HG02678 (cell line): ENCODE measurements around the gene RTBDN.
A peak's percentile ranks its signal among the peaks of the same experiment; 100 is the strongest.
"Not testable (repeated sequence)": the region's sequence is repeated elsewhere in the genome, so short reads cannot be mapped to it uniquely, and the experiment has no call there.

ENCODE experiments used
- ATAC-seq: cut with Tn5 transposase; IDR thresholded peaks from one replicate; pipeline ENCODE4 v1.9.1; 2021; ENCODE audit warnings: mild to moderate bottlenecking, moderate library complexity; ENCODE audit not compliant: unreplicated experiment

Gene RTBDN

GRCh38 chr19:12825254-12826131, 8.9 kb downstream of the RTBDN start:
- ATAC-seq: no peak

GRCh38 chr19:12821761-12822160, 12.6 kb downstream of the RTBDN start:
- ATAC-seq: no peak

DNA sequence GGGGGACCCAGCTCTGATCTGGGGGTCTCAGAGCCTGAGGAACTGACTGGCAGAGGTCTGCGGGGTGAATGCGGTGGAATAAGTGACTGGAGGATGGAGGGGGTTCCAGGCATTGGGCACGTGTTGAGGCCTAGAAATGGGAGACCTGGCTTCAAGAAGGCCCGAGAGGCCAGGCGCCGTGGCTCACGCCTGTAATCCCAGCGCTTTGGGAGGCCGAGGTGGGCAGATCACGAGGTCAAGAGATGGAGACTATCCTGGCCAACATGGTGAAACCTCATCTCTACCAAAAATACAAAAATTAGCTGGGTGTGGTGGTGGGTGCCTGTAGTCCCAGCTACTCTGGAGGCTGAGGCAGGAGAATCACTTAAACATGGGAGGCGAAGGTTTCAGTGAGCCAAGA, 16.6 kb downstream of the RTBDN start:
- ATAC-seq: not testable (repeated sequence)

DNA sequence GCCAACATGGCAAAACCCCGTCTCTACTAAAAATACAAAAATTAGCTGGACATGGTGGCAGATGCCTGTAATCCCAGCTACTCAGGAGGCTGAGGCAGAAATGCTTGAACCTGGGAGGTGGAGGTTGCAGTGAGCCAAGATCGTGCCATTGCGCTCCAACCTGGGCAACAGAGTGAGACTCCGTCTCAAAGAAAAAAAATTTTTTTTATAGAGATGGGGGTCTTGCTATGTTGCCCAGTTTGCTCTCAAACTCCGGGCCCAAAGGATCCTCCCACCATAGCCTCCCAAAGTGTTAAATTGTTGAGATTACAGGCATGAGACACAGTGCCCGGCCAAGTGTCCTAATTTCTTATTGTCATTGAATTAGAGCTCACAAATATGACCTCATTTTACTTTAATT, 17.2 kb downstream of the RTBDN start:
- ATAC-seq: not testable (repeated sequence)

DNA sequence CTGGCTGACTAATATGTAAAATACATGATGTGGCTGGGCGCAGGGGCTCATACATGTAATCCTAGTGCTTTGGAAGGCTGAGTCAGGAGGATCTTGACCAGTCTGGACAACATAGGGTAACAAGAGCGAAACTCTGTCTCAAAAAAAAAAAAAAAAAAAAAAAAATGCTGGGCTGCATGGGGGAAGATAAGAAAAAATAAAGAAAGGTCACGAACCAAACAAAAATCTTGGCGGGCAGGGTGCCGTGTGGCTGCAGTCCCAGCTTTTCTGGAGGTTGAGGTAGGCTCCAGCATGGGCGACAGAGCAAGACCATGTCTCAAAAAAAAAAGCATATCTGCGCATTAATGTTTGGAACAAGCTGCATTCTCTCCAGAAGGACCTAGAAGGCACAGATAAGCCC, 19.3 kb downstream of the RTBDN start:
- no peak for ATAC-seq

DNA sequence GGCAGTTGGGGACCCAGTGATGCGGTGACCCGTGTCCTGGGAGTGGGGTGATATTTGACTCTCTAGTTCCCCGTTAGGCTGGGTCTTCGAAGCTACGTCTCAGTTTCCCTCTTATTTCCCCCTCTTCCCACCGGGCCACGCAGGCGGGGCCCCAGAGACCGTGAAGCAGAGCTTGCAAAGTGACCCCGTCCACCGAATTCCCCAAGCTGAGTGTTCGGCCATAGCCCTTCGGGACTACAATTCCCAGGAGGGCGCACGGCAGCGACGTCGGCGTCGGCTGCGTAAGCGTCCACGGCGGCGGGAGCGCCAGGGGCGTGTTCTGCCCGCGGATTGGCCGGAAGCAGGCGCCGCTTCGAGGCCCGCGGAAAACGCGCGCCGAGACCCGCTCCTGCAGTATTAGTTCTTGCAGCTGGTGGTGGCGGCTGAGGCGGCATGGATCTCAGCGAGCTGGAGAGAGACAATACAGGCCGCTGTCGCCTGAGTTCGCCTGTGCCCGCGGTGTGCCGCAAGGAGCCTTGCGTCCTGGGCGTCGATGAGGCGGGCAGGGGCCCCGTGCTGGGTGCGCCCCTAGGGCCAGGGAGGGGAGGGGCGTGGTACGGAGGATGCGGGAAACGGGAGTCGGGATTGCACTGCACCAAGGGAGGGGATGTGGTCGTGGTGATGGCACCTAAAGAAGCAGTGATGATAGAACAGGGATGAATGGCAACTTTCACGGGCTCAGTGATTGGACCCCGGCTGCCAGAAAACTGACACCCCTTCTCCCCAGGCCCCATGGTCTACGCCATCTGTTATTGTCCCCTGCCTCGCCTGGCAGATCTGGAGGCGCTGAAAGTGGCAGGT, 27.9 kb downstream of the RTBDN start, which contains the start of gene RNASEH2A:
Gene RNASEH2A, plus strand, starts transcription at position 343 of the 840 bp plus-strand sequence. Its CDS starts 90 bp downstream, at position 433.
- peak; percentile 83 for ATAC-seq

DNA sequence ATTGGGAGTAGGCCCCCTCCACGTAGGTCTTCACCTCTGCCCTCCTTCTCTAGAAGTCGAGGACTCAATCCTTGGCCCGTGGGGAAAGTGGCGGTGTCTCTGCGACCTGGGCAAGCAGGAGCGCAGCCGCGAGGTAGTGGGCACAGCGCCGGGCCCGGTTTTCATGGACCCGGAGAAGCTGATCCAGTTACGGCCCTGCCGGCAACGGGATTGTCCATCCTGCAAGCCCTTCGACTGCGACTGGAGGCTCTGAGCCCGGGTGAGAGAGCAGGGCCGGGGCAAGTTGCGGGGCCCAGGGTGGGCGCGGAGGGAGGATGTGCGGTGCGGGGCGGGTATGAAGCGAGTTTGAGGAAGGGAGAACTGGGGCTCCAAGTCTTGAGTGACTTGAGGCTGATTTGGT, 30.3 kb downstream of the RTBDN start:
- ATAC-seq: no peak

GRCh38 chr19:12802267-12803106, 31.9 kb downstream of the RTBDN start:
- ATAC-seq: no peak

GRCh38 chr19:12801466-12802266, 32.7 kb downstream of the RTBDN start, which contains the start of the genes PRDX2 and THSD8:
Gene PRDX2, minus strand, starts transcription at chr19:12801800. Its CDS starts 539 bp downstream, at chr19:12801261.
Gene THSD8, plus strand, starts transcription at chr19:12802069. Its CDS starts 3 bp downstream, at chr19:12802072.
- peak; percentile 44 for ATAC-seq

DNA sequence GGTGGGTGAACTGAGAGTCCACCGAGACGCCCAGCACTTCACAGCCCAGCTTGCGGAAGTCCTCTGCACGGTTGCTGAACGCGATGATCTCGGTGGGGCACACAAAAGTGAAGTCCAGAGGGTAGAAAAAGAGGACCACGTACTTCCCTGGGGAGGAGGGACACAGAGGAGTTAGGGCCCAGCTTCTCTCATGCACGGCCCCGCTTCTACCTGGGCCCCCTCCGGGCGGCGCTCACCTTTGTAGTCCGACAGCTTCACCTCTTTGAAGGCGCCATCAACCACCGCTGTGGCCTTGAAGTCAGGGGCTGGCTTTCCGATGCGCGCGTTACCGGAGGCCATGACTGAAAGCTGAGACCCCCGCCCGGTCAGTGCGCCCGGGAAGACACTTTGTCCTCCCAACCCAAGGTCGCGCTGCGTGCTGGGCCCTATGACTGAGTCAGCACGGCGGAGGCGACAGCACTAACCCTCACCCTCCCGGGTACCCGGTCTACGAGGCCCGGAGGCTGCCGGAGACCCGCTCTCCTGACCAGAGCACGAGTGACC, 33.4 kb downstream of the RTBDN start:
- ATAC-seq: no peak

DNA sequence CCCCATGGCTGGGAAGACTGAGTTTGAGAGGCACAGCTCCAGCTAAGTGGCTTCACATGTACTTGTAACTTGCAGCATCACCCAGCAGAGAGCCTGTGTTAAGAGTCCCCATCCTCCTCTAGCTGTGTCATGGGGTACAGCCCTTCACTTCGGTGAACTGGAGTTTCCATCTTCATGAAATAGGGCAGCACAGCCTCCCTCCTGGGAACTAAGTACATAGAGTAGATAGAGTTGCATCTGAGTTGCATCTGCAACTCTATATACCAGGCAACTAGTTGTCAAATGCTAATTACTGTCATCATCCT, 34.0 kb downstream of the RTBDN start:
- no peak for ATAC-seq

DNA sequence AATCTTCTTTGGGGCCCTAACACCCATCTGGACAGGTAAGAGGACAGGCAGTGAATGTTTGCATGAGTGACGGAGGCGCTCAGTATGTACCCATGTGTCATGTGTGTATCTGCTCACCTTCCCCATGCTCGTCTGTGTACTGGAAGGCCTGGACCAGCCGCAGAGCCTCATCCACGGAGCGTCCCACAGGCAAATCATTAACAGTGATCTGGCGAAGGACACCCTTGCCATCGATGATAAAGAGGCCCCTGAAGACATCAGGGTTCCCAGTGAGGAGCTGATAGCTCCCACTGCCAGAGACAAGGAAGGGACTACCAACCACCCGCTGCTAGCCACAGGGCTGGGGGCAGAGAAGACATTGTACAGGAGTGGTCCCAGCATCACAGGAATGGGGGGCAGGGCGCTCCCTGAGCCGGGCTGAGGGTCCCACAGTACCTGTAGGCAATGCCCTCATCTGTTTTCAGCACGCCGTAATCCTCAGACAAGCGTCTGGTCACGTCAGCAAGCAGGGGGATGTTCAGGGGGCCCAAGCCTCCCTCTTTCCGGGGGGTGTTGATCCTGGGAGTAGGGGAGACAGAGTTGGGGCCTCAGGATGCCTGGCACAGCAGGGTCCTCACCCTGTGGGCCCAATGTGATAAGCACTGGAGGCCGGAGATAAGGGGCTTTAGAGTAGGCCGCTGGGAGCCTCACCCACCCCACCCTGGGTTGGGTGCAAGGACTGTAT, 34.5 kb downstream of the RTBDN start:
- no peak for ATAC-seq

DNA sequence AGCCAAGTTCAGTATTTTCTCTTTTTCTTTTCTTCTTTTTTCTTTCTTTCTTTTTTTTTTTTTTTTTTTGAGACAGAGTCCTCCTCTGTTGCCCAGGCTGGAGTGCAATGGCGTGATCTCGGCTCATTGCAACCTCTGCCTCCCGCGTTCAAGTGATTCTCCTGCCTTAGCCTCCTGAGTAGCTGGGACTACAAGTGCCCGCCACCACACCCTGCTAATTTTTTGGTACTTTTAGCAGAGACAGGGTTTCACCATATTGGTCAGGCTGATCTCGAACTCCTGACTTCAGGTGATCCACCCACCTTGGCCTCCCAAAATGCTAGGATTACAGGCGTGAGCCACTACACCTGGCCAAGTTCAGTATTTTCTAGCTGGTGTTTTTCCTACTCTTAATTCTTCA, 36.8 kb downstream of the RTBDN start:
- ATAC-seq: not testable (repeated sequence)

DNA sequence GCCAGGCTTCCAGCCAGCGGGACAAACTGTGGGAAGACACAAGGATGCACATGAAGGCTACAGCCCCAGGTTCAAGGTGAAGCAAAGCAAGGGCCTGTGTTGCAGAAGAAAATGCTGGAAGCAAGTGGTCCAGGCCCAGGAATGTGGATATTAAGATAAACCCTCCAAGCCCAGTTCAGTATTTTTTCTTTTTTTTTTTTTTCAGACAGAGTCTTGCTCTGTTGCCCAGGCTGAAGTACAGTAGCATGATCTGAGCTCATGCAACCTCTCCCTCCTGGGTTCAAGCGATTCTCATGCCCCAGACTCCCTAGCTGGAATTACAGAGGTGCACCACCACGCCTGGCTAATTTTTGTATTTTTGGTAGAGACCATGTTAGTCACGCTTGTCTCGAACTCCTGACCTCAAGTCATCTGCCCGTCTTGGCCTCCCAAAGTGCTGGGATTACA, 37.2 kb downstream of the RTBDN start:
- no peak for ATAC-seq

GRCh38 chr19:12796146-12797071, 38.0 kb downstream of the RTBDN start:
- ATAC-seq: no peak

DNA sequence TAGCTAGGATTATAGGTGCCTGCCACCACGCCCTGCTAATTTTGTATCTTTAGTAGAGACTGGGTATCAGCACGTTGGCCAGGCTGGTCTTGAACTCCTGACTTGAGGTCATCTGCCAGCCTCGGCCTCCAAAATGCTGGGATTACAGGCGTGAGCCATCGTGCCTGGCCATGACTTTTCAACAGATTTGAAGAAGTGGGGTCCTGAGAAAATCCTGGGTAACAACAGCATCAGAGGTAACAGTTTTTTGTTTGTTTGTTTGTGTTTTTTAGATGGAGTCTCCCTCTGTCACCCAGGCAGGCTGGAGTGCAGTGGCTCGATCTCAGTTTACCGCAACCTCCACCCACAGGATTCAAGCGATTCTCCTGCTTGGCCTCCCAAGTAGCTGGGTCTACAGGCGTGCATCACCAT, 39.4 kb downstream of the RTBDN start:
- no peak for ATAC-seq

DNA sequence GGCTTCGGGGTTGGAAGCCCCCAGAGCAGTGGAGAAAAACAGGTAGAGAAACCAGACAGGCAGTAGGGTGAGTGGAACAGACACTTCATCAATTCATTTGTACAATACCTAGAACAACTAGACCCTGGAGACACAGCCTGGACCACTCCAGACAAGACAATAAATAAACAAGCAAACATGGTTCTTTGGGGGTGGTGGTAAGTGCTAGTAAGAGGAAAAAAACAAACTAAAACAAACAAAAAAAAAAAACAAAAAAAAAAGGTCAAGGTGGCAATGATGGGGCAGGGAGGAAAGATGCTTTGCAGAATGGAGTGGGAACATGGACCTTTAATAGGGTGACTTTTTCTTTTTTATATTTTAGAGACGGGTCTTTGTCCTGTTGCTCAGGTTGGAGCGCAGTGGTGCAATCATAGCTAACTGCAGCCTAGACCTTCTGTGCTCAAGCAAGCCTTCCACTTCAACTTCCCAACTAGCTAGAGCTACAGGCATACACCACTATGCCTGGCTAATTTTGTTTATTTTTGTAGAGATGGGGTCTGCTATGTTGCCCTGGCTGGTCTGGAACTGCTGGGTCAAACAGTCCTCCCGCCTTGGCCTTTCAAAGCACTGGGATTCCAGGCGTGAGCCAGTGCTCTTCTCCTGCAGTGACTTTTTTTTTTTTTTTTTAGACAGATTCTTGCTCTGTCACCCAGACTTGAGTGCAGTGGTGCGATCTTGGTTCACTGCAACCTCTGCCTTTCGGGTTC, 40.0 kb downstream of the RTBDN start:
- no peak for ATAC-seq
